ENCODE results near the gene SFTPD. TPM values are rescaled to one million over a fixed set of nuclear protein-coding genes. Genes with fewer than 3 reads are reported as not detected.

SFTPD gene
- not detected in 2 replicates for total RNA-seq

GRCh38 chr10:79948976-79949722, at the start of gene SFTPD:
Gene SFTPD (minus strand): TSS chr10:79949105. CDS start chr10:79946659, 2,446 bp downstream.

Other genes starting within 250 kb of the SFTPD start
- 0.20 and 0.73 TPM in 2 replicates for gene NUTM2B, start 245.9 kb downstream of the SFTPD start, total RNA-seq
- gene NUTM2E, start 122.4 kb downstream of the SFTPD start, total RNA-seq: under 0.01 TPM in 1 of 2 replicates, not detected in the other
- gene TMEM254, start 129.6 kb upstream of the SFTPD start, total RNA-seq: 8.4 and 12.1 TPM in 2 replicates
- gene PLAC9, start 183.6 kb upstream of the SFTPD start, total RNA-seq: 24.8 and 33.8 TPM in 2 replicates